ENCODE data around the gene TMEM50A.
"Not testable (repeated sequence)": the region's sequence is repeated elsewhere in the genome, so short reads cannot be mapped to it uniquely, and the experiment has no call there.

The TMEM50A gene

GRCh38 chr1:25405731-25406305 lies 67.7 kb downstream of the TMEM50A start:
- H3K27me3 ChIP-seq (replicated peaks; ENCODE audit: insufficient read depth, low read length); H3K4me3 ChIP-seq (ENCODE audit: low read length); H3K4me2 ChIP-seq (ENCODE audit: low read depth, low read length); H3K9me3 ChIP-seq (replicated peaks; ENCODE audit: insufficient read depth, low read length); H3K4me1 ChIP-seq (ENCODE audit: low read length); H3K9me2 ChIP-seq (replicated peaks; ENCODE audit: insufficient read depth, low read length); DNase-seq; H3K27ac ChIP-seq (ENCODE audit: low read length); H3F3A ChIP-seq (ENCODE audit: insufficient read depth, low read length); H3K9ac ChIP-seq (ENCODE audit: low read length); H4K20me1 ChIP-seq (ENCODE audit: insufficient read depth, low read length); H3K36me3 ChIP-seq (replicated peaks; ENCODE audit: insufficient read depth, low read length); H2AFZ ChIP-seq (ENCODE audit: low read length); H3K79me2 ChIP-seq (ENCODE audit: low read length): not testable (repeated sequence)

GRCh38 chr1:25409641-25410427 lies 71.7 kb downstream of the TMEM50A start:
- not testable (repeated sequence) for H3K27me3 ChIP-seq (replicated peaks; ENCODE audit: insufficient read depth, low read length); DNase-seq; H3K4me3 ChIP-seq (ENCODE audit: low read length); H3K9ac ChIP-seq (ENCODE audit: low read length); H2AFZ ChIP-seq (ENCODE audit: low read length); H3K4me1 ChIP-seq (ENCODE audit: low read length); H4K20me1 ChIP-seq (ENCODE audit: insufficient read depth, low read length); H3K4me2 ChIP-seq (ENCODE audit: low read depth, low read length); H3K9me2 ChIP-seq (replicated peaks; ENCODE audit: insufficient read depth, low read length); H3K36me3 ChIP-seq (replicated peaks; ENCODE audit: insufficient read depth, low read length); H3K27ac ChIP-seq (ENCODE audit: low read length); H3F3A ChIP-seq (ENCODE audit: insufficient read depth, low read length); H3K9me3 ChIP-seq (replicated peaks; ENCODE audit: insufficient read depth, low read length); H3K79me2 ChIP-seq (ENCODE audit: low read length)
